ENCODE results near the gene KCNC3.

The KCNC3 gene

DNA sequence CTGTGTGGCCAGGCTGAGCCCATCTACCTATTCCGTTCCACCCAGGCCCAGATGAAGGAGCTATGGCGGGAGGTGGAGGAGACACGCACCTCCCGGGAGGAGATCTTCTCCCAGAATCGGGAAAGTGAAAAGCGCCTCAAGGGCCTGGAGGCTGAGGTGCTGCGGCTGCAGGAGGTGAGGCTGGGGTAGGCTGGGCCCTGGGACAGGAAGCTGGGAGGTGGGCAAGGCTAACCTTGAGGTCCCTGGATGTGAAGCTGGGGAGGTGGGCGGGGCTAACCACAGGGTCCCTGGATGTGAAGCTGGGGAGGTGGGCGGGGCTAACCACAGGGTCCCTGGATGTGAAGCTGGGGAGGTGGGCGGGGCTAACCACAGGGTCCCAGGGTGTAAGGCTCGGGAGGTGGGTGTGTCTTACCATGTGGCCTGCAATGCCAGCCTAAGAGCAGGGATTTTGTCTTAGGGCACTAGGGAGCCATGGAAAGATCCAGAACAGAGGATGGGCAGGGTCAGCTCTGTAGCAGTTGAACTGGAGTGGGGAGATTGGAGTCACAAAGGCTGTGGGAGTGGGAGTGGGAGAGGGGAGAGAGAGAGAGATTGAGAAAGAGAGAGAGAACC, 36.9 kb downstream of the KCNC3 start:
- Histone ChIP-seq H3K27ac (ENCODE audit: low read depth, low read length) (no peak overlapping the region), H3K4me3 (ENCODE audit: low read depth in 1 of 2, low read length in 2 of 2) (no peak overlapping the region), H3K27me3 (ENCODE audit: control insufficient read depth in 1 of 2, insufficient read depth in 2 of 2, low read length in 2 of 2) (no peaks in the 10 kb centered on the region), H3K9ac (ENCODE audit: low read depth in 1 of 2, low read length in 2 of 2) (no peak overlapping the region), H3K36me3 (ENCODE audit: control insufficient read depth in 1 of 2, insufficient read depth in 2 of 2, low read length in 2 of 2) (peaks cover 38 to 73% of the 10 kb centered on the region in 2 donors), H3K9me3 (ENCODE audit: control insufficient read depth in 1 of 2, low read length in 2 of 2) (no peaks in the 10 kb centered on the region), H3K4me1 (ENCODE audit: control insufficient read depth in 1 of 2, insufficient read depth in 2 of 2, low read length in 2 of 2) (no peaks in the 10 kb centered on the region)

DNA sequence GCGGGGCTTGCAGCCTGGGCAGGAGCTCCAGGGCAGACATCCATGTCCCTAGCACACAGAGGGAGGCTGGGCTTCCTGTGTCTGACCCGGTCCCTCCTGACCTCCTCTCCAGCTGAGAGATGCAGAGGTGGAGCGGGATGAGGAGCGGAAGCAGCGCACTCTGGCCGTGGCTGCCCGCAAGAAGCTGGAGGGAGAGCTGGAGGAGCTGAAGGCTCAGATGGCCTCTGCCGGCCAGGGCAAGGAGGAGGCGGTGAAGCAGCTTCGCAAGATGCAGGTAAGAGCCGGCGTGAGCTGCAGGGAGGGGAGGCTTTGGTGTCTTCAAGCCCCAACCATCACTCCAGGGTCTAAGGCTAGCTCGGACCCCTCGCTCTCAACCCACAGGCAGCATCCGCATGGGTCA, 38.4 kb downstream of the KCNC3 start:
- Histone ChIP-seq H3K27ac (ENCODE audit: low read depth, low read length) (no peak overlapping the region), H3K27me3 (ENCODE audit: control insufficient read depth in 1 of 2, insufficient read depth in 2 of 2, low read length in 2 of 2) (no peaks in the 10 kb centered on the region), H3K9ac (ENCODE audit: low read depth in 1 of 2, low read length in 2 of 2) (no peak overlapping the region), H3K36me3 (ENCODE audit: control insufficient read depth in 1 of 2, insufficient read depth in 2 of 2, low read length in 2 of 2) (peaks cover 42 to 75% of the 10 kb centered on the region in 2 donors), H3K9me3 (ENCODE audit: control insufficient read depth in 1 of 2, low read length in 2 of 2) (peaks cover 5% of the 10 kb centered on the region in 2 donors), H3K4me1 (ENCODE audit: control insufficient read depth in 1 of 2, insufficient read depth in 2 of 2, low read length in 2 of 2) (no peaks in the 10 kb centered on the region), H3K4me3 (ENCODE audit: low read depth in 1 of 2, low read length in 2 of 2) (no peak overlapping the region)

DNA sequence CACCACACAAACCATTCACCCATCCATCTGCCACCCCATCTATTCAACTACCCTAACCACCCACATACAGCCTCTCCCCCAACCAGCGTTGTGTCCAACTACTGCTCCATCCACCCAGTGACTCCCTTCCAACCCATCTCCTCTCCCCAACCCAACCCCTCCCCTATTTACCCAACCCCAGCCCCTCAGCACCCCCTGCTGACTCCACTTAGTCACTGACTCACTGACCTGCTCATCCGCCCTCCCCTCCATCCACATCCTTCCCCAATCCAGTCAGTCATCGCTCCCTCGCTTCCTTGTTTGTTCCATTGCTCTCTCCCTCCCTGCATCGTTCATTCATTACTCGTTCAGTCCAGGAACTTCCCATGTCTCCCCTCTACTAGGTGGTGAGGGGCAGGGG, 39.2 kb downstream of the KCNC3 start:
- Histone ChIP-seq H3K4me1 (ENCODE audit: control insufficient read depth in 1 of 2, insufficient read depth in 2 of 2, low read length in 2 of 2) (no peaks in the 10 kb centered on the region), H3K27ac (ENCODE audit: low read depth, low read length) (no peak overlapping the region), H3K9me3 (ENCODE audit: control insufficient read depth in 1 of 2, low read length in 2 of 2) (peaks cover 7 to 11% of the 10 kb centered on the region in 2 donors), H3K4me3 (ENCODE audit: low read depth in 1 of 2, low read length in 2 of 2) (no peak overlapping the region), H3K9ac (ENCODE audit: low read depth in 1 of 2, low read length in 2 of 2) (no peak overlapping the region), H3K36me3 (ENCODE audit: control insufficient read depth in 1 of 2, insufficient read depth in 2 of 2, low read length in 2 of 2) (peaks cover 42 to 83% of the 10 kb centered on the region in 2 donors), H3K27me3 (ENCODE audit: control insufficient read depth in 1 of 2, insufficient read depth in 2 of 2, low read length in 2 of 2) (no peaks in the 10 kb centered on the region)

DNA sequence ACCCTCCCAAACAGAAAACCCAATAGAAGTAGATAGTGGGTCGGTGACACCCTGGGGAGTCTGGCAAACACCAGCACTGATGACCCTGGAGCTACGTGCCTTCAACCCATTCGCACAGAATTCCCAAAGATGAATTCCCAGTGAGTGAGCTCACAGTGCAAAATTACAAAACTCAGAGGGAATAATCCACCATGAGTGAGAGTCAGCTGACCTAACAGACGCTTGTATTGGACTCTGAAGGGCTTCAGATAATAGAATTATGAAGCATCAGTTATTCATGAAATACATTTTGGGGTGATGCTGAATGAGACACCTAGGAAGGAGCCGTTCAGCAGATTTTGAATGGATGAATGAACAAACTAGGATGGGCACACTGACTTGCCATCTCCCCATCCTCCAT, 40.2 kb downstream of the KCNC3 start:
- Histone ChIP-seq H3K9me3 (ENCODE audit: control insufficient read depth in 1 of 2, low read length in 2 of 2) (peaks cover 7 to 11% of the 10 kb centered on the region in 2 donors), H3K36me3 (ENCODE audit: control insufficient read depth in 1 of 2, insufficient read depth in 2 of 2, low read length in 2 of 2) (peaks cover 42 to 81% of the 10 kb centered on the region in 2 donors), H3K4me3 (ENCODE audit: low read depth in 1 of 2, low read length in 2 of 2) (no peak overlapping the region)

DNA sequence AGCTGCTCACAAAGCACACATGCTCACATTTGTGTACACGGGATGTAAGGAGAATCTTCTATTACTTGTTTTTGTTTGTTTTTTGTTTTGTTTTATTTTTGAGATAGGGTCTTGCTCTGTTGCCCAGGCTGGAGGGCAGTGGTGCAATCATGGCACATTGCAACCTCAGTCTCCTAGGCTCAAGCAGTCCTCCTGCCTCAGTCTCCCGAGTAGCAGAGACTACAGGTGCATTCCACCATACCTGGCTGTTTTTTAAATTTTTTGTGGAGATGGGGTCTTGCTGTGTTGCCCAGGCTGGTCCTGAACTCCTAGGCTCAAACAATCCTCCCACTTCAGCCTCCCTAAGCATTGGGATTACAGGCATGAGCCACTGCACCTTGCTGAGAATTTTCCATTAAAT, 41.8 kb downstream of the KCNC3 start:
- Histone ChIP-seq H3K9ac (ENCODE audit: low read depth in 1 of 2, low read length in 2 of 2) (no peak overlapping the region), H3K4me1 (ENCODE audit: control insufficient read depth in 1 of 2, insufficient read depth in 2 of 2, low read length in 2 of 2) (no peaks in the 10 kb centered on the region), H3K36me3 (ENCODE audit: control insufficient read depth in 1 of 2, insufficient read depth in 2 of 2, low read length in 2 of 2) (peaks cover 35 to 68% of the 10 kb centered on the region in 2 donors), H3K9me3 (ENCODE audit: control insufficient read depth in 1 of 2, low read length in 2 of 2) (peaks cover 7 to 11% of the 10 kb centered on the region in 2 donors), H3K4me3 (ENCODE audit: low read depth in 1 of 2, low read length in 2 of 2) (no peak overlapping the region), H3K27ac (ENCODE audit: low read depth, low read length) (no peak overlapping the region), H3K27me3 (ENCODE audit: control insufficient read depth in 1 of 2, insufficient read depth in 2 of 2, low read length in 2 of 2) (no peaks in the 10 kb centered on the region)

More for the DNA sequence above, 40.2 kb downstream of the KCNC3 start:
- Histone ChIP-seq H3K4me1 (ENCODE audit: control insufficient read depth in 1 of 2, insufficient read depth in 2 of 2, low read length in 2 of 2) (no peaks in the 10 kb centered on the region), H3K9ac (ENCODE audit: low read depth in 1 of 2, low read length in 2 of 2) (no peak overlapping the region), H3K27ac (ENCODE audit: low read depth, low read length) (no peak overlapping the region), H3K27me3 (ENCODE audit: control insufficient read depth in 1 of 2, insufficient read depth in 2 of 2, low read length in 2 of 2) (no peaks in the 10 kb centered on the region)

DNA sequence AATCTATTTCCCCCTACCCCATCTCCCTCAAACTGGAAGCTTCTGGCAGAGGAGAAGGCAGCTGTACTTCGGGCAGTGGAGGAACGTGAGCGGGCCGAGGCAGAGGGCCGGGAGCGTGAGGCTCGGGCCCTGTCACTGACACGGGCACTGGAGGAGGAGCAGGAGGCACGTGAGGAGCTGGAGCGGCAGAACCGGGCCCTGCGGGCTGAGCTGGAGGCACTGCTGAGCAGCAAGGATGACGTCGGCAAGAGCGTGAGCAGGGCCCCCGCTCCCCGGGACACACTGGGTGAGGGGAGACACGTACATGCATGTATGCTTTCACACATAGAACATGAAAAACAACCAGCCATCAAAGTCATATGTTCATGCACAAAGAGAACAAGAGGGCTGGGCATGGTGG, 42.7 kb downstream of the KCNC3 start:
- H3K36me3 ChIP-seq (ENCODE audit: control insufficient read depth in 1 of 2, insufficient read depth in 2 of 2, low read length in 2 of 2) = peaks cover 40 to 68% of the 10 kb centered on the region in 2 donors
- no peak overlapping the region for H3K9ac ChIP-seq (ENCODE audit: low read depth in 1 of 2, low read length in 2 of 2)
- no peaks in the 10 kb centered on the region for H3K27me3 ChIP-seq (ENCODE audit: control insufficient read depth in 1 of 2, insufficient read depth in 2 of 2, low read length in 2 of 2)
- H3K4me3 ChIP-seq (ENCODE audit: low read depth in 1 of 2, low read length in 2 of 2) = no peak overlapping the region
- H3K9me3 ChIP-seq (ENCODE audit: control insufficient read depth in 1 of 2, low read length in 2 of 2) = peaks cover 7 to 11% of the 10 kb centered on the region in 2 donors
- no peaks in the 10 kb centered on the region for H3K4me1 ChIP-seq (ENCODE audit: control insufficient read depth in 1 of 2, insufficient read depth in 2 of 2, low read length in 2 of 2)
- H3K27ac ChIP-seq (ENCODE audit: low read depth, low read length) = no peak overlapping the region

DNA sequence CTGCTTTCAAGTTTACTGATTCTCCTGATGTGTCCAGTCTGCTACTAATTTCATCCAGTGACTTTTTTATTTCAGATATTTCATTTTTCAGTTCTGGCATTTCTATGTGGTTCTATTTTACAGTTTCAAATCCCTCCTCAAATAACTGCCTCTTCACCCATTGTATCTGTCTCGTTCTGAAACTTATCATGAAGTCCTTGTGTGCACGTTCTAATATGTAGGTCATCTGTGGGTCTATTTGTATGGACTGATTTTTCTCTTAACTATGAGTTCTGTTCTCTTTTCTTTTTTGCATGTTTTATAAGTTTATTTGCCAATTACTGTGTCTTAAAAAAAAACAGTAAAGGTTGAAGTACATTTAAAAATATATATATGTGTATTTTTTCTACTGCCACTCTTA, 43.3 kb downstream of the KCNC3 start:
- no peak overlapping the region for H3K9ac ChIP-seq (ENCODE audit: low read depth in 1 of 2, low read length in 2 of 2)
- H3K4me1 ChIP-seq (ENCODE audit: control insufficient read depth in 1 of 2, insufficient read depth in 2 of 2, low read length in 2 of 2) = no peaks in the 10 kb centered on the region
- H3K36me3 ChIP-seq (ENCODE audit: control insufficient read depth in 1 of 2, insufficient read depth in 2 of 2, low read length in 2 of 2) = peaks cover 44 to 74% of the 10 kb centered on the region in 2 donors
- peaks cover 7 to 11% of the 10 kb centered on the region in 2 donors for H3K9me3 ChIP-seq (ENCODE audit: control insufficient read depth in 1 of 2, low read length in 2 of 2)
- H3K27ac ChIP-seq (ENCODE audit: low read depth, low read length) = no peak overlapping the region
- no peaks in the 10 kb centered on the region for H3K27me3 ChIP-seq (ENCODE audit: control insufficient read depth in 1 of 2, insufficient read depth in 2 of 2, low read length in 2 of 2)
- H3K4me3 ChIP-seq (ENCODE audit: low read depth in 1 of 2, low read length in 2 of 2) = no peak overlapping the region

DNA sequence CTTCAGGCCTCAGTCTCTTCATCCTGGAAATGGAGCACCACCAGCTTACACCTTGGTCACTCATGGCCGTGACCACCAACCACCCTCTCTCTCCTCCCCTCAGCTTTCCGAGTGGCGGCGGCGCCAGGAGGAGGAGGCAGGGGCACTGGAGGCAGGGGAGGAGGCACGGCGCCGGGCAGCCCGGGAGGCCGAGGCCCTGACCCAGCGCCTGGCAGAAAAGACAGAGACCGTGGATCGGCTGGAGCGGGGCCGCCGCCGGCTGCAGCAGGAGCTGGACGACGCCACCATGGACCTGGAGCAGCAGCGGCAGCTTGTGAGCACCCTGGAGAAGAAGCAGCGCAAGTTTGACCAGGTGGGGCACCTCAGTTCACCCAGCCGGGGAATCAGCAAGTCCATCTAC, 47.7 kb downstream of the KCNC3 start:
- Histone ChIP-seq H3K27me3 (ENCODE audit: control insufficient read depth in 1 of 2, insufficient read depth in 2 of 2, low read length in 2 of 2) (no peaks in the 10 kb centered on the region), H3K27ac (ENCODE audit: low read depth, low read length) (no peak overlapping the region), H3K36me3 (ENCODE audit: control insufficient read depth in 1 of 2, insufficient read depth in 2 of 2, low read length in 2 of 2) (peaks cover 15 to 62% of the 10 kb centered on the region in 2 donors), H3K9ac (ENCODE audit: low read depth in 1 of 2, low read length in 2 of 2) (no peak overlapping the region), H3K4me1 (ENCODE audit: control insufficient read depth in 1 of 2, insufficient read depth in 2 of 2, low read length in 2 of 2) (no peaks in the 10 kb centered on the region), H3K9me3 (ENCODE audit: control insufficient read depth in 1 of 2, low read length in 2 of 2) (peaks cover 5 to 11% of the 10 kb centered on the region in 2 donors), H3K4me3 (ENCODE audit: low read depth in 1 of 2, low read length in 2 of 2) (no peak overlapping the region)

DNA sequence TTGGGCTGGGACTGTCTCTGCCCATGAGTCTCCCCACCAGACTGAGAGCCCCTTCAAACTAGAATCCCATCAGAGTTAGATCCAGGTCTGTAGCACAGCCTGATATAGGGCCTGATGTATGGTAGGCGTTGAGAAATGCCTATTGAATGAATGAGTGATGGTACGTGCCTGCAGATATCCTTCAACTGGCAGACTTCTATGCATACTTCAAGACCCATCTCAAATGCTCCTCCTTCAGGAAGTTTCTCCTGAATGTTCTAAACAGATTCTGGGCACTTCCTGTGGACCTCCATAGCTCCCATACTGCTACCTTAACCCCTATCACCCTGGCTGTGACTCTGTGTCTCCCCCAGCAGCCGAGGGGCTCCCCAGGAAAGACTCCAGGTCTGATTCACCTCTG, 48.2 kb downstream of the KCNC3 start:
- Histone ChIP-seq H3K9me3 (ENCODE audit: control insufficient read depth in 1 of 2, low read length in 2 of 2) (peaks cover 2 to 7% of the 10 kb centered on the region in 2 donors), H3K4me3 (ENCODE audit: low read depth in 1 of 2, low read length in 2 of 2) (no peak overlapping the region), H3K27ac (ENCODE audit: low read depth, low read length) (no peak overlapping the region), H3K36me3 (ENCODE audit: control insufficient read depth in 1 of 2, insufficient read depth in 2 of 2, low read length in 2 of 2) (peaks cover 15 to 62% of the 10 kb centered on the region in 2 donors), H3K27me3 (ENCODE audit: control insufficient read depth in 1 of 2, insufficient read depth in 2 of 2, low read length in 2 of 2) (no peaks in the 10 kb centered on the region), H3K9ac (ENCODE audit: low read depth in 1 of 2, low read length in 2 of 2) (no peak overlapping the region), H3K4me1 (ENCODE audit: control insufficient read depth in 1 of 2, insufficient read depth in 2 of 2, low read length in 2 of 2) (no peaks in the 10 kb centered on the region)

DNA sequence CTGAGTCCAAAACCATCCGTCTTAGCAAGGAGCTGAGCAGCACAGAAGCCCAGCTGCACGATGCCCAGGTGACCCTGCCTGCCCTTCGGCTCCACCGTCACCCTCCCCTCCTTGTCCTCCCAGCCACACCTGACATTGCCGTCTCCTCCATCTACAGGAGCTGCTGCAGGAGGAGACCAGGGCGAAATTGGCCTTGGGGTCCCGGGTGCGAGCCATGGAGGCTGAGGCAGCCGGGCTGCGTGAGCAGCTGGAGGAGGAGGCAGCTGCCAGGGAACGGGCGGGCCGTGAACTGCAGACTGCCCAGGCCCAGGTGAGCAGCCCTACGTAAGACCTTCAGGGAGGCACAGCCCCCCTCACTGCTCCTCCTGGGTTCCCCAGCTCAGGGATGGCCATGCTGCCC, 49.1 kb downstream of the KCNC3 start:
- H3K9ac ChIP-seq (ENCODE audit: low read depth in 1 of 2, low read length in 2 of 2) = no peak overlapping the region
- H3K4me1 ChIP-seq (ENCODE audit: control insufficient read depth in 1 of 2, insufficient read depth in 2 of 2, low read length in 2 of 2) = no peaks in the 10 kb centered on the region
- H3K4me3 ChIP-seq (ENCODE audit: low read depth in 1 of 2, low read length in 2 of 2) = no peak overlapping the region
- H3K27me3 ChIP-seq (ENCODE audit: control insufficient read depth in 1 of 2, insufficient read depth in 2 of 2, low read length in 2 of 2) = no peaks in the 10 kb centered on the region
- no peaks in the 10 kb centered on the region for H3K9me3 ChIP-seq (ENCODE audit: control insufficient read depth in 1 of 2, low read length in 2 of 2)
- H3K27ac ChIP-seq (ENCODE audit: low read depth, low read length) = no peak overlapping the region
- peaks cover 15 to 61% of the 10 kb centered on the region in 2 donors for H3K36me3 ChIP-seq (ENCODE audit: control insufficient read depth in 1 of 2, insufficient read depth in 2 of 2, low read length in 2 of 2)

All from duodenal mucosa (tissue), 2 donors.